ENCODE data around the gene PPCS.
A peak's percentile ranks its signal among the peaks of the same experiment; 100 is the strongest.
"Not testable (repeated sequence)": the region's sequence is repeated elsewhere in the genome, so short reads cannot be mapped to it uniquely, and the experiment has no call there.

Gene PPCS

DNA sequence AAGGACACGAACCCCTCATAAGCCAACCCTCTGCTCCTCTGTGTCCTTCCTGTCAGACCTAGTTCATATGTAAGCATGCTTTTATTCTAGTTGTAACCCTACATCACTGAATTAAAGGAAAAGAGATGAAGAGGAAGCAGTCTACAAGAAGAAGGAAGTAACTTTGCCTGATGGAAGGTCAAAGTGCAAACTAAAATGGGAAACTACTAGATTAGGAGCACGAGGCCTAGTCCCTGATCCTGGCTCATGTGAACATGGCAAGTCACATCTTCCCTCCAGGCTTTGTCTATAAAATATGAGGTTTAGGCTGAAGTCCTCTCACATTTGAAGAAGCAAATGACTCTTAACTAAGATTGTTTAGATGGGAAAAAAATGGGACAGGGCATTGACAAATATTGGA lies 13.7 kb upstream of the PPCS start:
- intact Hi-C loops (cut with DNase I) = no loop called here
- DNase-seq = no peak

DNA sequence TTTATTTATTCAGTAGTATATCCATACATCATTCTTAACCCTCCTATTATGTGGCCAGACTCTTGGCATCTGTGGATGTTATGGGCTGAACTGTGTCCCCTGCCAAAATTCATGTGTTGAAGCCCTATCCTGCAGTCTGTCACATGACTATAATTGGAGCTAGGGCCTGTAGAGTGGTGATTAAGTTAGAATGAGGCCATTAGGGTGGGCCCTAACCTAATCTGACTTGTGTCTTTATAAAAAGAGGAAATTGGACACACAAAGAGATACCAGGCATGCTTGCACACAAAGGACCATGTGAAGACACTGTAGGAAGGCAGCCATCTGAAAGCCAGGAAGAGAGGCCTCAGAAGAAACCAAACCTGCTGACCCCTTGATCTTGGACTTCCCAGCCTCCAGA lies 7.1 kb upstream of the PPCS start:
- intact Hi-C loops (cut with DNase I) = no loop called here

DNA sequence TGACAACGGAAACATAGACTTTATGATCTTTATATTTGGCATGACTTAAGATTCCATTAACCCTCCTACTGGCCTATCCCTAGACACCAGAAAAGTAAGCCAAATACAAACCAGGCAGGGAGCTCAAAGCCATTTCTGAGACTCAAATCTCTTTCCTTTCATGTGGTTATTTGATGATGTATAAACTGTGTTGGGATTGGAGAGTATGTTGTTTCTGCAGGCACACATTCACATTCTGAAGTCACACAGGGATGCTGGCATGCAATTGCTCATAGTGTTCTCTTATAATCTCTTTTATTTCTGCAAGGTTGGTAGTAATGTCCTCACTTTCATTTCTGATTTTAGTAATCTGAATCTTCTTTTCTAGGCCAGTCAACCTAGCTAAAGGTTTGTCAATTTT lies 6.3 kb upstream of the PPCS start:
- intact Hi-C loops (cut with DNase I) = no loop called here
- DNase-seq = no peak

More for the DNA sequence above, 7.1 kb upstream of the PPCS start:
- DNase-seq = no peak

DNA sequence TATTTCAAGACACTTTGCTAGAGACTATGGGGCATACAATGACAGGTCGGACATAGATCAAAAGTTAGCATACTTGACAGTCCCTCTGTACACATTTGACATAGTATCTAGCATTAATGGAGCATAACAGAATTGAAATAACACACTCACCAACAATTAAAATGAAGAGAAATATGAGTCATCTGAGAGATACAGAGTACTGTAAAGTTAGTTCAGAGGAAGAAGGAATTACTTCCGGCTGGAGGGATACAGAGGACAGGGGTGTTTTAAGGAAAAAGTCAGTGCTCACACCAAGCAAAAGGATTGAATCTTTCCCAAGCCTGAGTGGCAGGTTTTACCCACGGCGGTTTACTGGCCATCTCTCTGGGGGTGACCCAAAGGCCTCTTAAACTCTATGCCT lies 3.0 kb upstream of the PPCS start:
- DNase-seq = no peak
- intact Hi-C loops (cut with DNase I) = no loop called here

DNA sequence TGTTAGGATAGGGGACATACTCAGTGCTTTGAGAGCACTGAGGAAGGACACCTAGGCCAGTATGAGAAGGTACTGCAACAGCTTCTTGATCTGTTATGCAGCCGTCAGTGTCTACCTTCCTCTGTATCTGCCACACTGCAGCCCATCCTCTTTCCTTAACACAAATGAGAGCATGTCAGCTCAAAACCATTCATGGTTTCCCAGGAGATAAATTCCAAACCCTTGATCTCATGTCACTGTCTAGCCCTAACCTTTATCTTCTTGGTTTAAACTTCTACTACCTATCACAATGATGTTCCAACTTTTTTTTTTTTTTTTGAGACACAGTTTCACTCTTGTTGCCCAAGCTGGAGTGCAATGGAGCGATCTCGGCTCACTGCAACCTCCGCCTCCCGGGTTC lies 1.9 kb upstream of the PPCS start:
- DNase-seq = no peak
- intact Hi-C loops (cut with DNase I) = no loop called here

DNA sequence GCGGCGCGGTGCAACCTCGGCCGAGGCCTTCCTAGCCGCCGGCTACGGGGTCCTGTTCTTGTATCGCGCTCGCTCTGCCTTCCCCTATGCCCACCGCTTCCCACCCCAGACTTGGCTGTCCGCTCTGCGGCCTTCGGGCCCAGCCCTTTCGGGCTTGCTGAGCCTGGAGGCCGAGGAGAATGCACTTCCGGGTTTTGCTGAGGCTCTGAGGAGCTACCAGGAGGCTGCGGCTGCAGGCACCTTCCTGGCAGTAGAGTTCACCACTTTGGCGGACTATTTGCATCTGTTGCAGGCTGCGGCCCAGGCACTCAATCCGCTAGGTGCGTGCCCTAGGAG lies 379 bp downstream of the PPCS start:
- peak in 35 of 42 donors; percentile 23 to 73 (median 47) for DNase-seq
- intact Hi-C loops (cut with DNase I) = loop anchor here (2.0 kb wide), 1 partner anchor 122 kb away; the partner anchor contains the start of gene FOXJ3

DNA sequence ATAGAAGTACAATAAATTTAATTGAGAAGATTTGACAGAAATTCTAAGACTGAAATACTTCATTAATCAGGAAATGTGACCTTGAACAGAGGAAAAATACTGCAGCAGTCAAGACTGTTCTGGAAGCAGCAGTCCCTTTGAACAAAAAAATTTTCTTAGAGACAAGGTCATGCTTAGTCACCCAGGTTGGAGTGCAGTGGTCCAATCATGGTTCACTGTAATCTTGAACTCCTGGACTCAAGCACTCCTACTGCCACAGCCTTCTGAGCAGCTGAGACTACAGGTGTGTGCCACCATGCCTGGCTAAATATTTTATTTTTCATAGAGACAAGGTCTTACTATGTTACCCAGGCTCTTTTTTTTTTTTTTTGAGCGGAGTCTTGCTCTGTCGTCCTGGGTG lies 4.9 kb downstream of the PPCS start:
- no peak for DNase-seq
- intact Hi-C loops (cut with DNase I) = no loop called here

DNA sequence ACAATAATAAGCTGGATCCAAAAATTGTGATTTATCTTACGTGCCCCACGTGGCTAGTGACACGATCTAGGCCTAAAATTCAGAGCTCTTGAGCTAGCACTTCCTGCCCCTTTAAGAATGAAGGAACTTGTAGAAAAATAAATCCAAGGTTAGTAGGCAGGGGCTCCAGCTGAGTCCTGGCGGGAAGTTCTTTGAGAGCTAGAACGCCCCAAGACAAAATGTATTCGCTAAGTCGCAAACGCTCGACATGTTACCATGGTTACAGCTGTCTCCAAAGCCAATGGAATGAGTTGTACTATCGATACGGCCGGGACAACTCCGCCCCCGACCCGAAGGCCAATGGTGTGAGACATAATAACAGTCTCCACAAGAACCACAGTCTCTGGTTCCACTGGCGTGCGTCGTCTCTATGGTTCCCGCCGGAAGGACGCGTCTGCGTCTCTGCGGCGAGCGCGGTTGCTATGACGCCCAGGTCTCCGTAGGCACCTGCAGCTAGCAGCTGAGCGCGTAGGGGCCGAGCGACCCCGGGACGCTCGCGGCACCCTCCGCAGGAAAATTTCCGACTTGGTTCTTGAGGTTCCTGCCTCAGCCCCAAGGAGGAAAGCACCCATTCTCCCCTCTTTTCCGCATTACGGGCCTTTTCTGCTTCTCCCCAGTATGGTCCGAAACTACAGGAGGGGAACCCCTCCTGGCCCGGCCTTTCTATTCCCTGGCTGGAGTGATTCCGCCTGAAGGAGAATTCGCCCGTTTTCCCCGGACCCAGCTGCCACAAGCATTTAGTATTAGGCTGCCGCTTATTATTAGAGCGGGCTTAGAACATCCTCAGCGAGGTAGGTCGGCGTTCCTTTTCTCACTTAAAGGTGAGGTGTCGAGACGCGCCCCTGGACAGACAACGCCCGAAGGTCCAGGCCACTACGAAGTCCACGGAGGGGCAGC lies 6.8 kb downstream of the PPCS start, which contains the start of gene CCDC30:
Gene CCDC30 (plus strand): TSS at position 459 of the 936 bp plus-strand sequence. CDS start 17,266 bp downstream, outside the sequence.
- peak; percentile 86 to 99 (median 95) for DNase-seq
- intact Hi-C loops (cut with DNase I) = no loop called here

DNA sequence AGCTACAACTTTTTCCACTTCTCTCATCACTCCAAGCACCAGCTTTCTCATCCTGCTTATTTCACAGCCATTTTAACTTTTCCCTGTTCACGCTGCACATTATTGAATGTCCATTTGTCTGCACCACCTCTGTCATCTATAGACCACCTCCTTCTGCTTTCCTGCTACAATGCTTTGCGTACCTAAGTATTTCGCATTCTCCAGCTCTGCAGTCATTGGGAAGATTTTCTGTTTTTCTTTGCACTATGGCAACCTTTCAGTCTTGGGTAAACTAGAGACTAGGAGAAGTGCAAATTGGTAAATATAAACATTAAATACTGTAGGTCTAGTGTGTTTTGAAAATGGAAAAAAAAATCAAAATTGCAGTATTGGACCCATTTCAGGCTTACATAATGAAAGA lies 7.6 kb downstream of the PPCS start:
- intact Hi-C loops (cut with DNase I) = no loop called here
- no peak for DNase-seq

DNA sequence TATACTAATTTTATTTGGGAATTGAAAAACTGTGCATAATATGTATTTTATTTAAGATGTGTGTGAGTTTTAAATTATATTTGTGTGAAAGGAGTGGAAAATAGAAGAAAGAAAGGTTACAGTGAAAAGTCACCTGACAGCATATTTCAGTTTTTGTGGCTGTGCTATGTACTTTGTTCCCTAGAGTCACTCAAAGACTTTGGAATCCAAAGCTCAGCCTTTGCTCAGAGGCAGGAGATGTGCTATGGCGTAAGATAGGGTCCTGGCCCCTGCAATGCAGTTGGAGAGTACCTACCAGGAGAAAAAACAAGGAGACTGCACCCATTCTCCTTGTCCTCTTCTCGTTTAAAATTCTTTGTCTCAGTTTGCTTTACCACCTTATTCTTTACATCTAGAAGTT lies 9.7 kb downstream of the PPCS start:
- no peak for DNase-seq
- intact Hi-C loops (cut with DNase I) = no loop called here

DNA sequence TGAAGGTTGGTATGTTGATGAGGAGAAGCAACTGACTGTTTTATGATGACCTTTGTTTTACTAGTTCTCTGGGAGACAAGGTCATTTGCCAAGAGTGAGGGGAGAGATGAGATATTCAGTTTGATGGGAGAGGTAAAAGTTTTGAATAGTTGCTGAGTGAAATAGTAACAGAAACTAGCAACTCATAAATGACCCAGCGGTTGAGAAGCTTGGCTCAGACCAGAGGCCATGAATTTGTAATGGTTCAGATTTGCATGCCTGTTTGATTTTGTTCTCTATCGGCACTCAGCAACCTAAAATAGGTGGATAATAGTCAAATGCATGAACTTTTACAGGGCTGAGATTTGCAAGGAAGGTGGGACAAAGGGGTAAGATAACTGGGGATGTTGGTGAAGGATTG lies 13.4 kb downstream of the PPCS start:
- intact Hi-C loops (cut with DNase I) = no loop called here
- no peak for DNase-seq

DNA sequence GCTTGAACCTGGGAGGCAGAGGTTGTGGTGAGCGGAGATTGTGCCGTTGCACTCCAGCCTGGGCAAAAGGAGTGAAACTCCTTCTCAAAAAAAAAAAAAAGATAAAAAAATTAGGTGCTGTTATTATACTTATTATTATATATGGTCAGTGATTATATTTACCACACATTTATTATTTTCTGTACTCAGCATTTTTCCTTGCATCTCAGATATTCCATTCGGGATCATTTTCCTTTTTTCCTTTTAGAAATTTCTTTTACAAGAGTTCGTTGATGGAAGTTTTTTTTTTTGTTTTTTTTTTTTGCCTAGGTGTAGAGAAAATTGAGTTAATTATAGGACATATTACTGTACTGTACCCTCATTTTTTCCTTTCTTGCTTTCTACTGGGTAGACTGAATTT lies 20.3 kb downstream of the PPCS start:
- intact Hi-C loops (cut with DNase I) = no loop called here
- no peak for DNase-seq

DNA sequence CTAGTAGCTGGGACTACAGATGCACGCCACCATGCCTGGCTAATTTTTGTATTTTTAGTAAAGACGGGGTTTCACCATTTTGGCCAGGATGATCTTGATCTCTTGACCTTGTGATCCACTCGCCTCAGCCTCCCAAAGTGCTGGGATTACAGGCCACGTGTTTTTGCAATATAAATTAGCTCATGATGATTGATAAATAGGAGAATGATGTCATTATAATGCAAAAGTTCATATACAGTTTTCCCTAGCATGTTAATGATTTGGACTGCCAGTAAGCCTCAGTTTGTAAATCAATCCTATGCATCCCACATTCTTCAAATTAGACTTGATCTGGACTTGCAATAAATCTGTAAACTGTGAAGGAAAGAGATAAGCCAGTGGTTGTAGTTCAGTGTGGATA lies 21.0 kb downstream of the PPCS start:
- not testable (repeated sequence) for DNase-seq

DNA sequence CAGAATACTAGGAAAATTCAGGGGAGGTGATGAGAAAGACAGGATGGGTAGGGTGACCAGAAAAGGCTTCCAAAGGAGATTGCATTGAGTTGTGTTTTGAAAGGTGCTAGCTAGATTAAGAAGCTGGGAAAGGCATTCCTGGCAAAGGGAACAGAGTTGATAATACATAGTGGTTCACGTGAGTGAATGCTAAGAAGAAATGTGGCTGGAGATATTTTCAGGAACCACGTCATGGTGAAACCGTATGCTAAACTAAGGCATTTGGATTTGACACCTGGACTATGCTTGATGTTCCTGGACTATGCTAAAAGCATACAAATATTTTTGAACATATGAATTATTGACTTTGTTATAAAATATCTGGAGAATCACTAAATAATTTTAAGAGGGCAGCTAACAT lies 21.4 kb downstream of the PPCS start:
- intact Hi-C loops (cut with DNase I) = no loop called here
- DNase-seq = no peak

More for the DNA sequence above, 21.0 kb downstream of the PPCS start:
- intact Hi-C loops (cut with DNase I) = not testable (repeated sequence)

DNA sequence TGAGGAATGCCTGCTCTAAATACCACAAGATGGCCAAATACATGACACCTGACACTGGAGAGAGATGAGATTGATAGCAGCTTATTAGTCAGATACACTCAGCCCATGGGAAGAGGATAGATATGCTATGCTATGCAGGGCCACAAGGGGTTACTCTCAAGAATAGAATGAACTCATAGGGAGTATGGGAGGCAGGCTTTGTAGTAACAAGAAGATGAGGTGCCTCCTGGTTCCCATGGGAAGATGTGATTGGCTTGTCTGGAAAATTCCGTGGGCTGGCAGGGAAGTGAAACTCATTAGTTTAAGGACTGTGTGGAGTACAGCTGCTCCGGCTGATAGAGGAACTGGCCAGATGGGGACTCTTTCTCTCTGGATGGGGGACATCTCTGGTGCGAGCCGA lies 23.3 kb downstream of the PPCS start:
- DNase-seq = peak in 1 of 42 donors; percentile 5
- intact Hi-C loops (cut with DNase I) = no loop called here

DNA sequence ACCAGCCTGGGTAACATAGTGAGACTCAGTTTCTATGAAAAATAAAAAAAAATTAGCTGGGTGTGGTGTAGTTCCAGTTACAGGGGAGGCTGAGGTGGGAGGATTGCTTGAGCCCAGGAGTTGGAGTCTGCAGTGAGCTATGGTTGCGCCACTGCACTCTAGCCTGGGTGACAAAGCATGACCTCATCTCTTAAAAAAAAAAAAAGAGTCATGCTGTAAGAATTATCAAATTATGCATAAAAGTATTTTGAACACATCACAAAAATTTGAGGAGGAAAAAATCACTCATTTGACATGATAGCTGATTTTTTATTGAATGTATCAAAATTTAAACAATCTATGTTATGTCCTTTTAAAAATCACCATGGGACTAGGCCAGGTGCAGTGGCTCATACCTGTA lies 24.6 kb downstream of the PPCS start:
- intact Hi-C loops (cut with DNase I) = no loop called here
- DNase-seq = no peak

DNA sequence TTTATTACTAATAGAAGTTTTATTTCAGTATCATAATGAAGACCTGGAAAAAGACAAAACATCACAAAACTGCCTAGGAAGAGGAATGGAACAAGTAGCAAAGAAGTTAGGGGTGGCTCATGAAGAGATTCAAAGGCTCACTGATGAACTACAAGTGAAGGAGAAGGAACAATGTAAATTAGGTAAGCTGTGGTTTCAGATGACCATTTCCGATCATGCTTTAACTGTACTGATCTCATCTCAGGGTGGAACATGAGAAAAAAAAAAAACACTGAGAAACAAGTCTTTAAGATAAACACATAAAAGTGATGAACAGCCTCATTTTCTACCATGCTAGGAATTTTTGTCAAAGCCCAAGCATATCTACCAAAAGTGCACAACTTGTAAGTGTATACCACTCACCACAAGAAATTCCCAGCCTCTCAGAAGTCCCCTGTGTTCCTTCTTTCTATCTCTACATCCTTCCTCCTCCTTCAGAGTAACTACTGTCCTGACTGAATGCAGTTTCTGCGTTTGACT lies 26.4 kb downstream of the PPCS start:
- intact Hi-C loops (cut with DNase I) = no loop called here

DNA sequence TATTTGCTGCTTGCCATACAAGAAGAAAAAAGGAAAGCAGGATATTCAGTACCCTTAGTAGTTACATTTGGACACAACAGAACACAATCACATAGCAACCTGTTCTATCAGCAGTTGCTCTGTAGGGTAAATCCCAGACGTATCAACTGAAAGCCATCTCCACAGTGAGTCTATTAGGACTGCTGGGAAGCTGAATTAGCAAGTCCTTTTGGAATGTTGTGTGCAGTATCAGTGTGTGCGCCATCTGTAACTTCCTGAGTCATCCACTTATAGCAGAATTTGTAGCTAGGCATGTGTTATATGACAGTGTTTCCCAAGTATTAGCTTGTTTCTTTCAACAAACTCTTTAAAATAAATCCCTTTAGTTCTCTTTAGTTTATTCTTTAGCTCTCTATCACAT lies 28.0 kb downstream of the PPCS start:
- intact Hi-C loops (cut with DNase I) = no loop called here
- DNase-seq = no peak

More for the DNA sequence above, 26.4 kb downstream of the PPCS start:
- DNase-seq = no peak

DNA sequence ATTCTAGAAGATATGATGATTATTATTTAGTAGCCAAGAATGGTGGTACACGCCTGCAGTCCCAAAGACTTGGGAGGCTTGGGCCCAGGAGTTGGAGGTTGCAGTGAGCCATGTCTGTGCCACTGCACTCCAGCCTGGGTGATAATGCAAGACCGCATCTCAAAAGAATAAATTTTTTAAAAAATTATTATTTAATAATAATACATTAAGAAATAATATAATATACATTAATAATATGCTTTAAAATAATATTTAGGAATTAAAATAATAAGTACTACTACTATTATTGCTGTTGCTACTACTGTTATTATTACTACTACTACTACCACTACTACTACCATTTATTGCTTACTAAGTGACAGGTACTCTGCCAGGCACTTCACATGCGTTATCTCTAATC lies 33.9 kb downstream of the PPCS start:
- intact Hi-C loops (cut with DNase I) = no loop called here
- DNase-seq = no peak

DNA sequence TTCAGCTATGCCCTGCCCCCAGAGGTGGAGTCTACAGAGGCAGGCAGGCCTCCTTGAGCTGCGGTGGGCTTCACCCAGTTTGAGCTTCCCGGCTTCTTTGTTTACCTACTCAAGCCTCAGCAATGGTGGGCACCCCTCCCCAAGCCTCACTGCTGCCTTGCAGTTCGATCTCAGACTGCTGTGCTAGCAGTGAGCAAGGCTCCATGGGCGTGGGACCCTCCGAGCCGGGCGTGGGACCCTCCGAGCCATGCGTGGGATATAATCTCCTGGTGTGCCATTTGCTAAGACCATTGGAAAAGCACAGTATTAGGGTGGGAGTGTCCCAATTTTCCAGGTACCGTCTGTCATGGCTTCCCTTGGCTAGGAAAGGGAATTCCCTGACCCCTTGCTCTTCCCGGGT lies 45.7 kb downstream of the PPCS start:
- intact Hi-C loops (cut with DNase I); DNase-seq: not testable (repeated sequence)

Measured in head of caudate nucleus (tissue), 42 donors.